ENCODE measurements around the gene STRN. TPM values are rescaled to one million over a fixed set of nuclear protein-coding genes. Genes with fewer than 3 reads are reported as not detected.

STRN gene
- total and polyA plus RNA-seq, 9 of the 15 experiments (the other 6 are each of a cell fraction or from before 2014, with no cell fraction given), result 1.3 to 31.2 (median 20.0) TPM

DNA sequence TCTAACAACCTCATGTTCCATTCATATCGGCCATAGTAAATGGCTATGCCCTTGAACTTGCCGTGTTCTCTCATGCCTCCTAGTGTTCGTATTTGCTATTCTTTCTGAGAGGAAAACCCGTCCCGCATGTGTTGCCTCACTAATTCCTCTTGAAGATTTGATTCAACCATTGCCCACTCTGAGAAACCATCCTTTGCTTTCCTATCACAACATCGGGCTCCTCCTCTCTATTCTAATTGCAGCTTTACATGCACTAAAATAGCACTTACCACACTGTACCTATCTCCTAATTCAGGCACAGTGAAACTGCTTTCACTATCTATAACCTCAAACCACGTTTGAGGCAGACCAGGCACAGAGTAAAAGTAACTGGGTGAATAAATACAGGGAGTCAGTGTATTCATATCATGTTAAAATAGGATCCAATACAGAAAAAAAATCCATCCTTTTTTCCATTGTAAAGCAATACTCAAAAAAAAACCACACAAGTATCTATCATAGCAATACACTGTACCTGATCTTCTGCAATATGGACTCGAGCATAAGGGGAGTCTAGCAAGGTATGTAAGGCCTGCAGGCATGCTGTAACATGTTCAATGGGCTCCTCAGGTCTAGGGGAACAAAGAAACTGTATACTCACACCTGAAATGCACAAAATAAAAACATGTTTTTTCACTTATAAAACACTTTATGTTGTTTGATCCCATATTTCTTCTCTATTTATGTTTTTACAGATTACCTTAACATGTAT is 39.0 kb upstream of the STRN start:
- ChIA-PET POLR2A (no interaction called here), CTCF (ENCODE audit: low intra/inter-chr PET ratio) (interaction anchor here (1.0 to 3.3 kb wide), 3 partner anchors 186 to 225 kb away, joined by 3 to 13 read pairs (median 6); no protein-coding TSS in a partner anchor)
- Histone ChIP-seq H3K4me1 (replicated peaks in 1 of 2; ENCODE audit: control insufficient read depth in 2 of 2, insufficient read depth in 2 of 2, low read length in 2 of 2) (peaks cover 0 to 2% of the 10 kb centered on the region in 2 experiments; a peak in 1 of 5 replicates), H3K36me3 (ENCODE audit: control insufficient read depth, insufficient read depth, low read length) (peaks cover 42% of the 10 kb centered on the region; the same call in 2 of the 3 replicates), H4K20me1 (replicated peaks; ENCODE audit: control insufficient read depth, insufficient read depth, low read length) (no peaks in the 10 kb centered on the region), H3K79me2 (ENCODE audit: control insufficient read depth, insufficient read depth, low read length) (no peaks in the 10 kb centered on the region), H3K9me3 (replicated peaks; ENCODE audit: control insufficient read depth, insufficient read depth, low read depth, low read length) (no peaks in the 10 kb centered on the region), H3K4me2 (ENCODE audit: insufficient read depth, low read length) (no peak overlapping the region; the same call in 1 of the 2 replicates), H2AFZ (ENCODE audit: low read depth, low read length) (peak overlapping the region; percentile 69), H3K4me3 (no peak overlapping the region), H3K9me1 (ENCODE audit: control insufficient read depth, insufficient read depth, low read length) (no peaks in the 10 kb centered on the region), H3K27ac (ENCODE audit: extremely low read depth, low read depth, low read length) (no peak overlapping the region), H3K9ac (ENCODE audit: insufficient read depth in 1 of 2, low read depth in 2 of 2, low read length in 2 of 2) (no peak overlapping the region), H3K27me3 (ENCODE audit: control insufficient read depth in 2 of 2, insufficient read depth in 2 of 2, low read length in 2 of 2) (no peaks in the 10 kb centered on the region)
- BruUV-seq (replicated peaks), result no TSS peak
- in situ Hi-C loops (cut with MboI), result no loop called here
- DNase-seq (ENCODE audit: extremely low read depth in 1 of 4, low spot score in 3 of 4) (peak in 3 of 4 experiments; percentile 12 to 59 (median 15)), FAIRE-seq (peak; percentile 93), ATAC-seq (peak; percentile 97)
- WGBS (ENCODE audit: insufficient coverage, low coverage, missing lambda C conversion rate), result 29% methylated on average over 7 of the region's 8 CpGs
- intact Hi-C loops (cut with micrococcal nuclease), result loop anchor here (1.0 kb wide), 2 partner anchors 186 to 225 kb away; no protein-coding TSS in a partner anchor
- TF ChIP-seq ZBED1 (IDR thresholded peaks at IDR 0.05) (no peak), RCOR1 (IDR thresholded peaks at IDR 0.05; ENCODE audit: borderline replicate concordance in 1 of 2, low read depth in 2 of 2, low read length in 2 of 2) (no peak), FUS (optimal IDR thresholded peaks at IDR 0.05; ENCODE audit: low read depth, low read length) (no peak), ARID1B (IDR thresholded peaks at IDR 0.05) (no peak), ZSCAN32 (CRISPR knock-in tag; IDR thresholded peaks at IDR 0.05) (no peak), YY1 (IDR thresholded peaks at IDR 0.05; ENCODE audit: borderline replicate concordance in 1 of 3, control insufficient read depth in 1 of 3, extremely low read depth in 1 of 3, insufficient read depth in 3 of 3, insufficient read length in 1 of 3, insufficient replicate concordance in 2 of 3, low read depth in 1 of 3, low read length in 2 of 3) (peak in 1 of 3 experiments; percentile 22), ZNF584 (CRISPR knock-in tag; IDR thresholded peaks at IDR 0.05; ENCODE audit: low read depth) (no peak), SMC3 (conservative IDR thresholded peaks at IDR 0.05; ENCODE audit: insufficient read depth, low read depth, low read length) (peak; percentile 54; the same call in 1 of the 2 replicates), RBM39 (optimal IDR thresholded peaks at IDR 0.05; ENCODE audit: low read depth, low read length) (no peak), CEBPB (tag; IDR thresholded peaks at IDR 0.05) (peak; percentile 48; the same call in 1 of the 2 replicates), NR2C2 (CRISPR knock-in tag; IDR thresholded peaks at IDR 0.05) (no peak), NR2C2 (tag; IDR thresholded peaks at IDR 0.05) (no peak), NFE2L1 (tag; IDR thresholded peaks at IDR 0.05; ENCODE audit: borderline replicate concordance, low read depth) (no peak)
- TF ChIP-seq, protein P1, sequence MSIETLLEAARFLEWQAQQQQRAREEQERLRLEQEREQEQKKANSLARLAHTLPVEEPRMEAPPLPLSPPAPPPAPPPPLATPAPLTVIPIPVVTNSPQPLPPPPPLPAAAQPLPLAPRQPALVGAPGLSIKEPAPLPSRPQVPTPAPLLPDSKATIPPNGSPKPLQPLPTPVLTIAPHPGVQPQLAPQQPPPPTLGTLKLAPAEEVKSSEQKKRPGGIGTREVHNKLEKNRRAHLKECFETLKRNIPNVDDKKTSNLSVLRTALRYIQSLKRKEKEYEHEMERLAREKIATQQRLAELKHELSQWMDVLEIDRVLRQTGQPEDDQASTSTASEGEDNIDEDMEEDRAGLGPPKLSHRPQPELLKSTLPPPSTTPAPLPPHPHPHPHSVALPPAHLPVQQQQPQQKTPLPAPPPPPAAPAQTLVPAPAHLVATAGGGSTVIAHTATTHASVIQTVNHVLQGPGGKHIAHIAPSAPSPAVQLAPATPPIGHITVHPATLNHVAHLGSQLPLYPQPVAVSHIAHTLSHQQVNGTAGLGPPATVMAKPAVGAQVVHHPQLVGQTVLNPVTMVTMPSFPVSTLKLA (conservative IDR thresholded peaks at IDR 0.05), result 0 out of 4 replicates have a peak, but pooled peaks of 1 of the 2 experiments have one; percentile 20
- TF ChIP-seq, protein P2, sequence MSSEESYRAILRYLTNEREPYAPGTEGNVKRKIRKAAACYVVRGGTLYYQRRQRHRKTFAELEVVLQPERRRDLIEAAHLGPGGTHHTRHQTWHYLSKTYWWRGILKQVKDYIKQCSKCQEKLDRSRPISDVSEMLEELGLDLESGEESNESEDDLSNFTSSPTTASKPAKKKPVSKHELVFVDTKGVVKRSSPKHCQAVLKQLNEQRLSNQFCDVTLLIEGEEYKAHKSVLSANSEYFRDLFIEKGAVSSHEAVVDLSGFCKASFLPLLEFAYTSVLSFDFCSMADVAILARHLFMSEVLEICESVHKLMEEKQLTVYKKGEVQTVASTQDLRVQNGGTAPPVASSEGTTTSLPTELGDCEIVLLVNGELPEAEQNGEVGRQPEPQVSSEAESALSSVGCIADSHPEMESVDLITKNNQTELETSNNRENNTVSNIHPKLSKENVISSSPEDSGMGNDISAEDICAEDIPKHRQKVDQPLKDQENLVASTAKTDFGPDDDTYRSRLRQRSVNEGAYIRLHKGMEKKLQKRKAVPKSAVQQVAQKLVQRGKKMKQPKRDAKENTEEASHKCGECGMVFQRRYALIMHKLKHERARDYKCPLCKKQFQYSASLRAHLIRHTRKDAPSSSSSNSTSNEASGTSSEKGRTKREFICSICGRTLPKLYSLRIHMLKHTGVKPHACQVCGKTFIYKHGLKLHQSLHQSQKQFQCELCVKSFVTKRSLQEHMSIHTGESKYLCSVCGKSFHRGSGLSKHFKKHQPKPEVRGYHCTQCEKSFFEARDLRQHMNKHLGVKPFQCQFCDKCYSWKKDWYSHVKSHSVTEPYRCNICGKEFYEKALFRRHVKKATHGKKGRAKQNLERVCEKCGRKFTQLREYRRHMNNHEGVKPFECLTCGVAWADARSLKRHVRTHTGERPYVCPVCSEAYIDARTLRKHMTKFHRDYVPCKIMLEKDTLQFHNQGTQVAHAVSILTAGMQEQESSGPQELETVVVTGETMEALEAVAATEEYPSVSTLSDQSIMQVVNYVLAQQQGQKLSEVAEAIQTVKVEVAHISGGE (CRISPR knock-in tag; IDR thresholded peaks at IDR 0.05), result no peak

All from K562 (cell line).